ENCODE data around the gene RPS27A. TPM values are rescaled to one million over a fixed set of nuclear protein-coding genes. Genes with fewer than 3 reads are reported as not detected.

RPS27A gene
- total and polyA plus RNA-seq, 2 experiments from 2014 or later: 1,606 to 1,672 TPM

- Histone ChIP-seq H3K4me1 (ENCODE audit: insufficient read depth) (peaks cover 18% of the 10 kb centered on the region), H2AFZ (no peak overlapping the region), H3K79me2 (replicated peaks; ENCODE audit: insufficient read depth) (peaks cover 47% of the 10 kb centered on the region), H3K9me2 (ENCODE audit: insufficient read depth) (0 out of 2 replicates have a peak, but pooled peaks cover 6% of the 10 kb centered on the region), H3F3A (replicated peaks; ENCODE audit: low read depth) (peaks cover 39% of the 10 kb centered on the region), H3K4me2 (peak overlapping the region; percentile 94), H3K27me3 (ENCODE audit: insufficient read depth) (no peaks in the 10 kb centered on the region), H3K4me3 (peak overlapping the region; percentile 90), H3K27ac (ENCODE audit: low read depth) (peak overlapping the region; percentile 79), H4K20me1 (replicated peaks; ENCODE audit: insufficient read depth) (peaks cover 16% of the 10 kb centered on the region; the same call in 1 of the 2 replicates), H3K36me3 (ENCODE audit: insufficient read depth) (peaks cover 38% of the 10 kb centered on the region)
- no peak for TF ChIP-seq NANOG (IDR thresholded peaks at IDR 0.05; ENCODE audit: borderline replicate concordance)
- TF ChIP-seq ZNF114 (CRISPR knock-in tag; IDR thresholded peaks at IDR 0.05): no peak
- TF ChIP-seq CTCF (conservative IDR thresholded peaks at IDR 0.05; ENCODE audit: low read depth in 2 of 2): no peak
- TF ChIP-seq JUNB (IDR thresholded peaks at IDR 0.05; ENCODE audit: unreplicated experiment): no peak
- TF ChIP-seq ETS1 (IDR thresholded peaks at IDR 0.05): no peak
- TF ChIP-seq EZH2phosphoT487 (IDR thresholded peaks at IDR 0.05; ENCODE audit: unreplicated experiment): no peak
- no peak for TF ChIP-seq CREB1 (CRISPR knock-in tag; IDR thresholded peaks at IDR 0.05; ENCODE audit: low read depth)
- no peak for TF ChIP-seq STAT1 (IDR thresholded peaks at IDR 0.05; ENCODE audit: unreplicated experiment)
- no peak for TF ChIP-seq ZNF331 (CRISPR knock-in tag; IDR thresholded peaks at IDR 0.05; ENCODE audit: low read depth)
- no peak for TF ChIP-seq REST (IDR thresholded peaks at IDR 0.05; ENCODE audit: unreplicated experiment)
- no peak for TF ChIP-seq ZNF462 (CRISPR knock-in tag; IDR thresholded peaks at IDR 0.05)
- TF ChIP-seq POLR2AphosphoS5 (IDR thresholded peaks at IDR 0.05; ENCODE audit: low read depth): no peak
- no peak for TF ChIP-seq EZH2 (IDR thresholded peaks at IDR 0.05; ENCODE audit: low read depth, unreplicated experiment)
- Mint-ChIP-seq H3K27me3 (ENCODE audit: insufficient read depth, low read depth, poor library complexity) (peaks cover 35% of the 10 kb centered on the region), H3K4me1 (peaks cover 18% of the 10 kb centered on the region), H3K9me3 (no peaks in the 10 kb centered on the region; the same call in 2 of the 3 replicates), H3K4me3 (peak overlapping the region; percentile 94), H3K27ac (peak overlapping the region; percentile 99), H3K36me3 (ENCODE audit: low read depth) (peaks cover 51% of the 10 kb centered on the region)
- DNase-seq (ENCODE audit: low spot score): no peak
- no peak; the same call in 2 of the 3 replicates for ATAC-seq
Measured at GRCh38 chr2:55232863-55233657, 572 bp downstream of the RPS27A start.
